ENCODE data around the gene ZNF141.

GRCh38 chr4:302381-302780 lies 35.2 kb upstream of the ZNF141 start:
- TF ChIP-seq POLR2A (IDR thresholded peaks at IDR 0.05; ENCODE audit: low read depth, low read length) (no peak), RAD21 (IDR thresholded peaks at IDR 0.05; ENCODE audit: low read length) (no peak), CTCF (conservative IDR thresholded peaks at IDR 0.05; ENCODE audit: low read depth, low read length) (no peak)

Measured in IMR-90 (cell line).